ENCODE data around the gene NUP133.

DNA sequence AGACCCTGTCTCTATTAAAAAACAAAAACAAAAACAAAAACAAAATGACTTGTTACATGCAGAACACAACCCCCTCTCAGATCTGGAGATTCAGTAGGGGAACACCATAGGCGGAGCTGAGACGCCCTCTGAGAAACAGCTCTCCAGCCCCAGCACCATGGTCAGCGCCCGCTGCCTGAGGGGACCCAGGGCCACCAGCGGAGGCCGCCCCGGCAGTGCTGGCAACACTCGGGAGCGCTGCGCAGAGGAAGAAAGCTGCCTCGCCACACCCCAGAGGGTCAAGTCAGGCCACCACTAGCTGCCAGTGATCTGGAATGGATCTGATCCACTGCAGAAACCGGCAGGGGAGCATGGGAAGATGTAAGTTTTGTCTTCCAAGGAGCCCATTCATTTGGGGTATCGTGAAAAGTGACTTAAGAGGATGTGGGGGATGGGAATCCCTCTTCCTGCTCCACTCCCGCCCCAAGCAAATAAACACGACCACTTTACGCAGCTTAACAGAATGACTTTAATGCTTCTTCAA is 77.3 kb downstream of the NUP133 start:
- TF ChIP-seq TP53 (CRISPR knock-in tag; IDR thresholded peaks at IDR 0.05) (no peak), JUN (IDR thresholded peaks at IDR 0.05) (no peak), EP300 (IDR thresholded peaks at IDR 0.05) (no peak)
- TF ChIP-seq, protein P1, sequence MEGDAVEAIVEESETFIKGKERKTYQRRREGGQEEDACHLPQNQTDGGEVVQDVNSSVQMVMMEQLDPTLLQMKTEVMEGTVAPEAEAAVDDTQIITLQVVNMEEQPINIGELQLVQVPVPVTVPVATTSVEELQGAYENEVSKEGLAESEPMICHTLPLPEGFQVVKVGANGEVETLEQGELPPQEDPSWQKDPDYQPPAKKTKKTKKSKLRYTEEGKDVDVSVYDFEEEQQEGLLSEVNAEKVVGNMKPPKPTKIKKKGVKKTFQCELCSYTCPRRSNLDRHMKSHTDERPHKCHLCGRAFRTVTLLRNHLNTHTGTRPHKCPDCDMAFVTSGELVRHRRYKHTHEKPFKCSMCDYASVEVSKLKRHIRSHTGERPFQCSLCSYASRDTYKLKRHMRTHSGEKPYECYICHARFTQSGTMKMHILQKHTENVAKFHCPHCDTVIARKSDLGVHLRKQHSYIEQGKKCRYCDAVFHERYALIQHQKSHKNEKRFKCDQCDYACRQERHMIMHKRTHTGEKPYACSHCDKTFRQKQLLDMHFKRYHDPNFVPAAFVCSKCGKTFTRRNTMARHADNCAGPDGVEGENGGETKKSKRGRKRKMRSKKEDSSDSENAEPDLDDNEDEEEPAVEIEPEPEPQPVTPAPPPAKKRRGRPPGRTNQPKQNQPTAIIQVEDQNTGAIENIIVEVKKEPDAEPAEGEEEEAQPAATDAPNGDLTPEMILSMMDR (IDR thresholded peaks at IDR 0.05): no peak
